ENCODE data around the gene ADAM33.

The ADAM33 gene

GRCh38 chr20:3652221-3652620 lies 29.6 kb downstream of the ADAM33 start:
- DNase-seq (ENCODE audit: low read depth in 1 of 2, low spot score in 1 of 2), result no peak

- DNase-seq (ENCODE audit: low read depth in 1 of 2, low spot score in 1 of 2), result no peak
Measured at GRCh38 chr20:3651204-3651962, 30.4 kb downstream of the ADAM33 start.

GRCh38 chr20:3648951-3649350 lies 32.9 kb downstream of the ADAM33 start:
- DNase-seq (ENCODE audit: low read depth in 1 of 2, low spot score in 1 of 2), result no peak

GRCh38 chr20:3647473-3647872 lies 34.3 kb downstream of the ADAM33 start:
- DNase-seq (ENCODE audit: low read depth in 1 of 2, low spot score in 1 of 2), result no peak

GRCh38 chr20:3646651-3647050 lies 35.2 kb downstream of the ADAM33 start:
- no peak for DNase-seq (ENCODE audit: low read depth in 1 of 2, low spot score in 1 of 2)

GRCh38 chr20:3646067-3646440 lies 35.8 kb downstream of the ADAM33 start:
- no peak for DNase-seq (ENCODE audit: low read depth in 1 of 2, low spot score in 1 of 2)

GRCh38 chr20:3645309-3646066 lies 36.3 kb downstream of the ADAM33 start:
- no peak for DNase-seq (ENCODE audit: low read depth in 1 of 2, low spot score in 1 of 2)

- DNase-seq (ENCODE audit: low read depth in 1 of 2, low spot score in 1 of 2), result no peak
Measured at GRCh38 chr20:3640259-3640658, 41.6 kb downstream of the ADAM33 start.

GRCh38 chr20:3635346-3635745 lies 46.5 kb downstream of the ADAM33 start:
- DNase-seq (ENCODE audit: low read depth in 1 of 2, low spot score in 1 of 2), result no peak

GRCh38 chr20:3633913-3634478 lies 47.8 kb downstream of the ADAM33 start:
- DNase-seq (ENCODE audit: low read depth in 1 of 2, low spot score in 1 of 2), result no peak

GRCh38 chr20:3632311-3633004 lies 49.4 kb downstream of the ADAM33 start:
- DNase-seq (ENCODE audit: low read depth in 1 of 2, low spot score in 1 of 2), result no peak

- no peak for DNase-seq (ENCODE audit: low read depth in 1 of 2, low spot score in 1 of 2)
Measured at GRCh38 chr20:3631534-3631933, 50.3 kb downstream of the ADAM33 start.

GRCh38 chr20:3630429-3630828 lies 51.4 kb downstream of the ADAM33 start:
- DNase-seq (ENCODE audit: low read depth in 1 of 2, low spot score in 1 of 2), result no peak

- DNase-seq (ENCODE audit: low read depth in 1 of 2, low spot score in 1 of 2), result no peak
Measured at GRCh38 chr20:3629893-3630292, 51.9 kb downstream of the ADAM33 start.

- DNase-seq (ENCODE audit: low read depth in 1 of 2, low spot score in 1 of 2), result no peak
Measured at GRCh38 chr20:3628502-3629314, 53.1 kb downstream of the ADAM33 start.

GRCh38 chr20:3627476-3627875 lies 54.3 kb downstream of the ADAM33 start:
- no peak for DNase-seq (ENCODE audit: low read depth in 1 of 2, low spot score in 1 of 2)

- no peak for DNase-seq (ENCODE audit: low read depth in 1 of 2, low spot score in 1 of 2)
Measured at GRCh38 chr20:3622406-3622805, 59.4 kb downstream of the ADAM33 start.

- no peak for DNase-seq (ENCODE audit: low read depth in 1 of 2, low spot score in 1 of 2)
Measured at GRCh38 chr20:3621111-3621510, 60.7 kb downstream of the ADAM33 start.

All from activated T-helper 1 cell treated with anti-CD3 and anti-CD28 coated beads, Interleukin-2, amount 50 U/mL, for 16 hours (primary cell).